Measurements from ENCODE around the gene TCEA2. TPM values are rescaled to one million over a fixed set of nuclear protein-coding genes. Genes with fewer than 3 reads are reported as not detected.

TCEA2 gene
- polyA plus RNA-seq, 1 donor from 2014 or later = 87.7 TPM

- no peaks in the 10 kb centered on the region for H3K9me2 ChIP-seq (ENCODE audit: insufficient read depth, low read length)
- H3K36me3 ChIP-seq (ENCODE audit: insufficient read depth, low read length) = no peaks in the 10 kb centered on the region
- no peak overlapping the region for H3K27ac ChIP-seq (ENCODE audit: low read length)
- TF ChIP-seq MXI1 (conservative IDR thresholded peaks at IDR 0.05; ENCODE audit: poor library complexity, severe bottlenecking) = no peak
- no peak for TF ChIP-seq EZH2 (IDR thresholded peaks at IDR 0.05; ENCODE audit: borderline replicate concordance, insufficient read depth, low read length, poor library complexity, severe bottlenecking)
- TF ChIP-seq, protein P1, sequence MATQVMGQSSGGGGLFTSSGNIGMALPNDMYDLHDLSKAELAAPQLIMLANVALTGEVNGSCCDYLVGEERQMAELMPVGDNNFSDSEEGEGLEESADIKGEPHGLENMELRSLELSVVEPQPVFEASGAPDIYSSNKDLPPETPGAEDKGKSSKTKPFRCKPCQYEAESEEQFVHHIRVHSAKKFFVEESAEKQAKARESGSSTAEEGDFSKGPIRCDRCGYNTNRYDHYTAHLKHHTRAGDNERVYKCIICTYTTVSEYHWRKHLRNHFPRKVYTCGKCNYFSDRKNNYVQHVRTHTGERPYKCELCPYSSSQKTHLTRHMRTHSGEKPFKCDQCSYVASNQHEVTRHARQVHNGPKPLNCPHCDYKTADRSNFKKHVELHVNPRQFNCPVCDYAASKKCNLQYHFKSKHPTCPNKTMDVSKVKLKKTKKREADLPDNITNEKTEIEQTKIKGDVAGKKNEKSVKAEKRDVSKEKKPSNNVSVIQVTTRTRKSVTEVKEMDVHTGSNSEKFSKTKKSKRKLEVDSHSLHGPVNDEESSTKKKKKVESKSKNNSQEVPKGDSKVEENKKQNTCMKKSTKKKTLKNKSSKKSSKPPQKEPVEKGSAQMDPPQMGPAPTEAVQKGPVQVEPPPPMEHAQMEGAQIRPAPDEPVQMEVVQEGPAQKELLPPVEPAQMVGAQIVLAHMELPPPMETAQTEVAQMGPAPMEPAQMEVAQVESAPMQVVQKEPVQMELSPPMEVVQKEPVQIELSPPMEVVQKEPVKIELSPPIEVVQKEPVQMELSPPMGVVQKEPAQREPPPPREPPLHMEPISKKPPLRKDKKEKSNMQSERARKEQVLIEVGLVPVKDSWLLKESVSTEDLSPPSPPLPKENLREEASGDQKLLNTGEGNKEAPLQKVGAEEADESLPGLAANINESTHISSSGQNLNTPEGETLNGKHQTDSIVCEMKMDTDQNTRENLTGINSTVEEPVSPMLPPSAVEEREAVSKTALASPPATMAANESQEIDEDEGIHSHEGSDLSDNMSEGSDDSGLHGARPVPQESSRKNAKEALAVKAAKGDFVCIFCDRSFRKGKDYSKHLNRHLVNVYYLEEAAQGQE (IDR thresholded peaks at IDR 0.05; ENCODE audit: borderline replicate concordance) = no peak
- no peak for TF ChIP-seq POLR2AphosphoS5 (IDR thresholded peaks at IDR 0.05)
- no peak for TF ChIP-seq EP300 (conservative IDR thresholded peaks at IDR 0.05; ENCODE audit: poor library complexity, severe bottlenecking)
- no peaks in the 10 kb centered on the region for H3K9me3 ChIP-seq (ENCODE audit: low read length)
- H3K27me3 ChIP-seq (ENCODE audit: insufficient read depth, low read depth, low read length) = peaks cover 29% of the 10 kb centered on the region
- H3F3A ChIP-seq (ENCODE audit: insufficient read depth, low read length, poor library complexity, severe bottlenecking) = no peaks in the 10 kb centered on the region
- no peaks in the 10 kb centered on the region for H4K20me1 ChIP-seq (ENCODE audit: insufficient read depth)
- no peak overlapping the region for H3K4me2 ChIP-seq (ENCODE audit: low read length)
- no peaks in the 10 kb centered on the region for H3K79me2 ChIP-seq (replicated peaks; ENCODE audit: insufficient read depth, low read length)
- H3K9ac ChIP-seq (ENCODE audit: low read length) = no peak overlapping the region
- no peak overlapping the region for H3K4me3 ChIP-seq (ENCODE audit: low read length)
- no peak overlapping the region for H2AFZ ChIP-seq (ENCODE audit: low read depth, low read length)
Observed at GRCh38 chr20:64053841-64054661, 8.9 kb upstream of the TCEA2 start.

DNA sequence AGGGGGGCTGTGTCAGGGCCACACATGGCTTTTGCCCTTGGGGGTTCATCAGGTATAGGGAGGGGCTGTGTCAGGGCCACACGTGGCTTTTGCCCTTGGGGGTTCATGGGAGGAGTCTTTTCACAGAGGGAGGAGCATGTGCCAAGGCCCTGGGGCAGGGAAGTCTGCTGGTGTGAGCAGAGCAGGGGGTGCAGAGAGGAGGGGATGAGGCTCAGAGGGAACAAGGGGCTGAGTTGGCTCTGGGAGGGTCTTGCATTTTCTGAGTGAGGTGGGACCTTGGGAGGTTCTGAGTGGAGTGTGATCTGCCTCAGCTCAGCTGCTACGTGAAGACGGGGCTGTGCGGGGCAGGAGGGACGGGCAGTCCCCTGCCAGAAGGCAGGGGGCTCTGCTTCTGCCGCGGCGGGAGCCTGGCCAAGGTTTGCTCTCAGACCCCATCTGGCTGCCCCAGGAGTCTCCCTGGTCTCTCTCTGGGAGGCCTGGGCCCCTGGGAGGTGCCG lies 7.6 kb upstream of the TCEA2 start:
- no peaks in the 10 kb centered on the region for H3F3A ChIP-seq (ENCODE audit: insufficient read depth, low read length, poor library complexity, severe bottlenecking)
- H3K79me2 ChIP-seq (replicated peaks; ENCODE audit: insufficient read depth, low read length) = no peaks in the 10 kb centered on the region
- H3K36me3 ChIP-seq (ENCODE audit: insufficient read depth, low read length) = no peaks in the 10 kb centered on the region
- H3K27ac ChIP-seq (ENCODE audit: low read length) = no peak overlapping the region
- no peaks in the 10 kb centered on the region for H3K9me2 ChIP-seq (ENCODE audit: insufficient read depth, low read length)
- no peaks in the 10 kb centered on the region for H4K20me1 ChIP-seq (ENCODE audit: insufficient read depth)
- TF ChIP-seq TAF1 (IDR thresholded peaks at IDR 0.05; ENCODE audit: low read depth) = no peak
- TF ChIP-seq CTCF (IDR thresholded peaks at IDR 0.05; ENCODE audit: poor library complexity, severe bottlenecking) = no peak
- no peak for TF ChIP-seq RAD21 (conservative IDR thresholded peaks at IDR 0.05)
- TF ChIP-seq EP300 (conservative IDR thresholded peaks at IDR 0.05; ENCODE audit: poor library complexity, severe bottlenecking) = no peak
- no peak for TF ChIP-seq SMC3 (conservative IDR thresholded peaks at IDR 0.05; ENCODE audit: poor library complexity)
- H3K4me3 ChIP-seq (ENCODE audit: low read length) = no peak overlapping the region
- no peak overlapping the region for H3K4me2 ChIP-seq (ENCODE audit: low read length)
- H3K9me3 ChIP-seq (ENCODE audit: low read length) = no peaks in the 10 kb centered on the region
- no peak overlapping the region for H2AFZ ChIP-seq (ENCODE audit: low read depth, low read length)
- H3K9ac ChIP-seq (ENCODE audit: low read length) = no peak overlapping the region
- H3K27me3 ChIP-seq (ENCODE audit: insufficient read depth, low read depth, low read length) = peaks cover 19% of the 10 kb centered on the region
